ENCODE measurements around the gene ZNF736. TPM values are rescaled to one million over a fixed set of nuclear protein-coding genes. Genes with fewer than 3 reads are reported as not detected.
A peak's percentile ranks its signal among the peaks of the same experiment; 100 is the strongest.
"Not testable (repeated sequence)": the region's sequence is repeated elsewhere in the genome, so short reads cannot be mapped to it uniquely, and the experiment has no call there.

The ZNF736 gene
- total RNA-seq, 1 donor from 2014 or later = 19.8 TPM

DNA sequence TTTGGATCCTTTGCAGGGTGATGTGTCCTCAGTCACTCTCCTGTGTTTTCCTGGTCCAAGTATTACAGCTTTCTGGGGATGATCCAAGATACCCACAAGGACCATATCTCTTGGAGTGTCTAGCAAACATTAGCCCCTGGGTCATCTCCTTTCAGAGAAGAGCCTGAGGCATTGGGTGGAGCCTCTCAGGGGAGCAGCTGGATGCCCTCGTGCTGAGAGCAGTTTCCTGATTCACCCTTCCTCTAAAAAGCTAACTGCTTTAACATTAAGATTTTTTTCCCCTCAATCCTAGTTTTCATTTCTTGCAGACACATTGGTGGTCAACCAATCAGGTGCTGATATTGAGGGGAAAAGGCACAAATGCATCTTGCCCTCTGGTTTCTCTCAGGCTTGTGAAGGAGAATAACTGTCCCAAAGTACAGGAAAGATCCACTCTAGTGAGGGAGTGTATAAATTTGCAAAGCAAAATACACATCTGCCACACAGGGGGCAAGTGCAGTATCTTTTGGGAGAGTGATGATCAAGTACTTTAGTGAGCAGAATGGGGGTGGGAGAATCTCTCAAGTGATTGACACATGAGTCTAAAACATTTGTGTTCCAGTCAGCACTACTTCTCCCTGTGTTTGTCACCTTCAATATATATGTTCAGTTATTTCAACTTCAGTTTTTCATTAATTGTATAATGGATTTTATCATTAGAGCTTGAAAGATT is 2.4 kb downstream of the ZNF736 start:
- DNase-seq (ENCODE audit: low spot score); H3K27me3 Mint-ChIP-seq (ENCODE audit: insufficient read depth); H3K27ac Mint-ChIP-seq; intact Hi-C loops (cut with micrococcal nuclease): not testable (repeated sequence)
- peaks cover 13% of the 10 kb centered on the region for H3K9me3 Mint-ChIP-seq
- H3K4me1 Mint-ChIP-seq (ENCODE audit: low read depth) = peaks cover 25% of the 10 kb centered on the region
- peak overlapping the region; percentile 66 for H3K4me3 Mint-ChIP-seq
- H3K36me3 Mint-ChIP-seq (ENCODE audit: low read depth) = peaks cover 18% of the 10 kb centered on the region

GRCh38 chr7:64320547-64321513 is 7.1 kb downstream of the ZNF736 start:
- H3K9me3 Mint-ChIP-seq = peaks cover 41% of the 10 kb centered on the region
- H3K4me1 Mint-ChIP-seq (ENCODE audit: low read depth) = peaks cover 3% of the 10 kb centered on the region
- H3K27ac Mint-ChIP-seq = no peak overlapping the region
- H3K27me3 Mint-ChIP-seq (ENCODE audit: insufficient read depth) = no peaks in the 10 kb centered on the region
- peaks cover 38% of the 10 kb centered on the region for H3K36me3 Mint-ChIP-seq (ENCODE audit: low read depth)
- intact Hi-C loops (cut with micrococcal nuclease) = no loop called here
- H3K4me3 Mint-ChIP-seq = no peak overlapping the region
- DNase-seq (ENCODE audit: low spot score) = no peak

DNA sequence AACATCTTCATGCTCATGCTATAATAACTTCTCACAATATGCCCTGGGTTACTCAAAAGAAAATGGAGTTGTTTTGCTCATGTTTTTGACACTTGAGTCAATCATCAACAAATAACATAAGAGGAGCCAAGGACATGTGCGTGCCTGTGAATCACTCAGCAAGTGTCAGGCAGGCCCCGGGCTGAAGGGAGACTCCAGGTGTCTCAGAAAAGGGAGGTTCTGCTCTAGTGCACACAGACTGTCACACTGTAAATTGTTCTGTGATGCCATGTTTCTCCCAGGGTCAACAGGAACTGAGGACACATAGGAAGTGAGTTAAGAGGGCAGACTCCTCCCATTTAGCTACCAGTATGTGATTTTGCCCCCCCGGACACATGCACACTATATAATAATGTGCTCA is 10.4 kb downstream of the ZNF736 start:
- peaks cover 65% of the 10 kb centered on the region for H3K9me3 Mint-ChIP-seq
- H3K4me3 Mint-ChIP-seq; H3K27ac Mint-ChIP-seq; H3K4me1 Mint-ChIP-seq (ENCODE audit: low read depth); DNase-seq (ENCODE audit: low spot score); H3K27me3 Mint-ChIP-seq (ENCODE audit: insufficient read depth); intact Hi-C loops (cut with micrococcal nuclease): not testable (repeated sequence)
- peaks cover 41% of the 10 kb centered on the region for H3K36me3 Mint-ChIP-seq (ENCODE audit: low read depth)

DNA sequence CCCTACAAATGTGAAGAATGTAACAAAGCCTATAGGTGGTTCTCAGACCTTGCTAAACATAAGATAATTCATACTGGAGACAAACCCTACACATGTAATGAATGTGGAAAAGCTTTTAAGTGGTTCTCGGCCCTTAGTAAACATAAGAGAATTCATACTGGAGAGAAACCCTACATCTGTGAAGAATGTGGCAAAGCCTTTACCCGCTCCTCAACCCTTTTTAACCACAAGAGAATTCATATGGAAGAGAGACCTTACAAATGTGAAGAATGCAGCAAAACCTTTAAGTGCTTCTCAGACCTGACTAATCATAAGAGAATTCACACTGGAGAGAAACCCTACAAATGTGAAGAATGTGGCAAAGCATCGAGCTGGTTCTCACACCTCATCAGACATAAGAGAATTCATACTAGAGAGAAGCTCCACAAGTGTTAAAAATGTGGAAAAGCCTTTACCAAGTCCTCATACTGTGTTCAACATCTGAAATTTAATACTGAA is 35.0 kb downstream of the ZNF736 start:
- H3K27ac Mint-ChIP-seq; DNase-seq (ENCODE audit: low spot score); H3K4me1 Mint-ChIP-seq (ENCODE audit: low read depth); H3K27me3 Mint-ChIP-seq (ENCODE audit: insufficient read depth); H3K4me3 Mint-ChIP-seq: not testable (repeated sequence)
- intact Hi-C loops (cut with micrococcal nuclease) = loop anchor here (5.0 kb wide), 1 partner anchor 36 kb away; the partner anchor contains the start of gene ZNF736
- Mint-ChIP-seq H3K9me3 (peaks cover 81% of the 10 kb centered on the region), H3K36me3 (ENCODE audit: low read depth) (peaks cover 43% of the 10 kb centered on the region)

DNA sequence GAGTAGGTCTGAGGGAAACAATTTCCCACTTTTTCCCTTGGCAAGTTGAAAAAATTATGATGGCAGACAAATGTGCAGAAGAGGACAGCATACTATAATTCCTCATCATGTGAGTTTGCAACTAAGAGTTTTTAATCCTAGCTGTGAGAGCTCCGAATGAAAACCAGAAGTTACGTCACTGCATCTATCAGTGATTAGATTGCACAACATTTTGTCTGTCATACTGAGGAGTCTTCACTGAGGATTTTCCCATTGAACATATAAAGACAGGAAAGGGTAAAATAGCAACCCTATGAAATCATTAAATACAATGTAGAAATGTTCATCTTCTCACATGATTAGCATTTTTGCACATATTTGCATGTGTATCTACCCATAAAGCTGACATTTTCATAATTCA is 45.8 kb downstream of the ZNF736 start:
- Mint-ChIP-seq H3K9me3 (peaks cover 64% of the 10 kb centered on the region), H3K36me3 (ENCODE audit: low read depth) (peaks cover 6% of the 10 kb centered on the region), H3K27ac (no peak overlapping the region), H3K4me3 (no peak overlapping the region), H3K4me1 (ENCODE audit: low read depth) (no peaks in the 10 kb centered on the region), H3K27me3 (ENCODE audit: insufficient read depth) (no peaks in the 10 kb centered on the region)
- DNase-seq (ENCODE audit: low spot score) = no peak
- intact Hi-C loops (cut with micrococcal nuclease) = no loop called here

DNA sequence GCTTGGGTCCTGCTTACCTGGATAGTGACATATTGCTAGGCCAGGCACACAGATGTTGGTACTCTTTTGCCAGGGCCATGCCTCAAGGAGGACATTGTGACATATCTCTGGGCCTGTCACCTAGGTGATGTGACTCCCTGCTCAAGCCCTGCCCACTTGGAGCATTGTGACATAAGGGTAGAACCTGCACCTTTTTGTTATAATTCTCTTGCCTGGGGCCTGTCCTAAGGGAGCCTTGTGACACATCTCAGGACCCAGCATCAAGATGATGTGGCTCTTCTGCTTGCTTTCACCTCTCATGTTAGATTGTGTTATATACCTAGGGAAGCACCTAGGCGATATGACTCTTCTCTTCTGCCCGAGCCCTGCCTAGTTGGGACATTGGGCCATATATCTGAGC is 57.4 kb downstream of the ZNF736 start:
- no peak overlapping the region for H3K4me3 Mint-ChIP-seq
- H3K9me3 Mint-ChIP-seq = peaks cover 77% of the 10 kb centered on the region
- no peak overlapping the region for H3K27ac Mint-ChIP-seq
- intact Hi-C loops (cut with micrococcal nuclease) = no loop called here
- H3K27me3 Mint-ChIP-seq (ENCODE audit: insufficient read depth) = no peaks in the 10 kb centered on the region
- H3K4me1 Mint-ChIP-seq (ENCODE audit: low read depth) = no peaks in the 10 kb centered on the region
- DNase-seq (ENCODE audit: low spot score) = no peak
- peaks cover under 1% of the 10 kb centered on the region for H3K36me3 Mint-ChIP-seq (ENCODE audit: low read depth)

DNA sequence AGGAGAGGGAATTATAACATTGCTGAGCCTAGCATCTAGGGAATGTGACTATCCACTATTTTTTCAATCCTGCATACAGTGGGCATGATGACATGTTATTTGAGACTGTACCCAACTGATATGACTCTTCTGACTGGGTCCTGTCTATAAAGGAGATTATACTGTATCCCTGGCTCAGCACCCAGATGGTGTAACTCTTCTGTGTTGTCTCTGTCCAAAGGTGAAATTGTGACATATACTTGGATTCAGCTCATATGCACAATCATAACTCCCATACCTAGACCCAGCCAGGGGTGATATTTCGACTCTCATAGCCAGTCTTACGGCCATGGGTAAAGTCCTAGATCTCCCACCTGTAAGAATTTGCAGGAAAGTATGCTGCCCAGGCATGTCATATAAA is 59.3 kb downstream of the ZNF736 start:
- Mint-ChIP-seq H3K27ac (no peak overlapping the region), H3K9me3 (peaks cover 74% of the 10 kb centered on the region), H3K36me3 (ENCODE audit: low read depth) (peaks cover 1% of the 10 kb centered on the region), H3K4me3 (no peak overlapping the region), H3K27me3 (ENCODE audit: insufficient read depth) (no peaks in the 10 kb centered on the region), H3K4me1 (ENCODE audit: low read depth) (no peaks in the 10 kb centered on the region)
- no peak for DNase-seq (ENCODE audit: low spot score)
- intact Hi-C loops (cut with micrococcal nuclease) = no loop called here

DNA sequence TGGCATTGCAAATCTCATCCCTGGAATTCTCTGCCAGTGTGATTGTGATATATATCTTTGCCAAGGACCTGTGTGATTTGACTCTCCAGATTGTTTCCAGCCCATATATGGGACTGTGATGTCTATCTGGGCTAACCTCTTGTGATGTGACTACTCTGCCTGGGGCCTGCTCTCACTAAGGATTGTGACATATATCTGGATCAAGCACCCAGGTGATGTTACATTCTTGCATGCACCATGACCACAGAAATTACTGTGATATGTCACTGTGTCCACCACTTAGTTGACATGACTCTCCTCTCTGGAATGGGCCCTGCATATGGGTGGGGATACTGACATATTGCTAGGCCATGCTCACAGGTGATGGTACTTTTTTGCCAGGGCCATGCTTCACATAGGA is 86.6 kb downstream of the ZNF736 start:
- no peak overlapping the region for H3K4me3 Mint-ChIP-seq

More for the DNA sequence above, 86.6 kb downstream of the ZNF736 start:
- H3K9me3 Mint-ChIP-seq = peaks cover 24% of the 10 kb centered on the region
- H3K4me1 Mint-ChIP-seq (ENCODE audit: low read depth) = no peaks in the 10 kb centered on the region
- no peaks in the 10 kb centered on the region for H3K27me3 Mint-ChIP-seq (ENCODE audit: insufficient read depth)
- intact Hi-C loops (cut with micrococcal nuclease) = no loop called here
- no peak overlapping the region for H3K27ac Mint-ChIP-seq
- H3K36me3 Mint-ChIP-seq (ENCODE audit: low read depth) = no peaks in the 10 kb centered on the region
- no peak for DNase-seq (ENCODE audit: low spot score)

Other genes with a start within 250 kb of the ZNF736 start
- gene ZNF735, start 106.8 kb upstream of the ZNF736 start, total RNA-seq = not detected in 2 replicates
- gene ZNF679, start 85.5 kb upstream of the ZNF736 start, total RNA-seq = not detected in 2 replicates
- 8.5 and 12.2 TPM in 2 replicates for gene ZNF680, start 249.1 kb downstream of the ZNF736 start, total RNA-seq